IMR-90 (cell line): ENCODE measurements around the gene LRRC75A.
A peak's percentile ranks its signal among the peaks of the same experiment; 100 is the strongest.

Experiments used
- CHD1 ChIP-seq: IDR thresholded peaks from 2 replicates; pipeline ENCODE4 v1.6.1; 2012; ENCODE audit warnings: low read depth, low read length, improper control_type of control experiment
- CTCF ChIP-seq: conservative IDR thresholded peaks from 2 replicates; pipeline ENCODE4 v1.5.1; 2012; ENCODE audit warnings: mild to moderate bottlenecking, low read depth, low read length, improper control_type of control experiment
- ELK1 ChIP-seq: fragments of 150-350 bp; IDR thresholded peaks from 2 replicates; pipeline ENCODE4 v1.6.1; 2016; ENCODE audit warnings: low read depth, mild to moderate bottlenecking, low read length, moderate library complexity, borderline replicate concordance
- POLR2A ChIP-seq: IDR thresholded peaks from 2 replicates; pipeline ENCODE4 v1.6.1; 2012; ENCODE audit warnings: mild to moderate bottlenecking, low read depth, low read length
- RAD21 ChIP-seq: IDR thresholded peaks from 2 replicates; pipeline ENCODE4 v1.6.1; 2012; ENCODE audit warnings: low read length, improper control_type of control experiment
- RFX5 ChIP-seq: IDR thresholded peaks from 2 replicates; pipeline ENCODE4 v1.8.0; 2012; ENCODE audit warnings: low read depth, mild to moderate bottlenecking, low read length, moderate library complexity
- SMC3 ChIP-seq: fragments of 150-350 bp; IDR thresholded peaks from 2 replicates; pipeline ENCODE4 v1.6.1; 2016; ENCODE audit warnings: low read depth, mild to moderate bottlenecking, antibody characterized with exemption, low read length, moderate library complexity
- USF2 ChIP-seq: fragments of 150-350 bp; IDR thresholded peaks from 2 replicates; pipeline ENCODE4 v1.6.1; 2017; ENCODE audit warnings: mild to moderate bottlenecking, antibody characterized with exemption, low read length, low read depth

DNA sequence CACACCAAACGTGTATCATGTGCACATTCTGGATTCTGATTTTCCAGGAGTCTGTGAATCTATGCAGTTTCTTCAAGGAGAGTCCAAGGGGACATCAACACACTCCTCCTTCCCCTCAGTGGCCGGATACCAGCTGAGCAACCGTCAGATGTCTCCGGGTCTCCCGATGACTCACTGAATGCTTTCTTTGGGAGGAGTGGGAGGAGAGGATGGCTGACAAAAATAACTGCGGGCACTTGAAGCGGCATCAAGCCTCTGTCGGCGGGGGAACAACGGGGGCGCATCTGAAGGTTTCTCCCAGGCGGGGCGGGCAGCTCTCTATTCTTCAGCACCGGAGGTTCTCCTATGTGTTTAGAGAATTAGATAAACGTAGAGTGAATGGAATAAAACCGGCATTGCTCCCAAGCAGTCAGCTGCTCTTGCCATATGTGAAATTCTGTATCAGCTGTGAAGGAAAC lies 24.6 kb upstream of the LRRC75A start:
- TF ChIP-seq CTCF = no peak
- TF ChIP-seq USF2 = peak; percentile 50; the same call in 1 of the 2 replicates
- no peak for TF ChIP-seq SMC3
- TF ChIP-seq RFX5 = peak; percentile 88
- TF ChIP-seq ELK1 = no peak
- no peak for TF ChIP-seq POLR2A
- 0 out of 2 replicates have a peak, but pooled peaks have one; percentile 9 for TF ChIP-seq RAD21
- no peak for TF ChIP-seq CHD1
